ENCODE measurements around the gene SMIM33.

SMIM33 gene

DNA sequence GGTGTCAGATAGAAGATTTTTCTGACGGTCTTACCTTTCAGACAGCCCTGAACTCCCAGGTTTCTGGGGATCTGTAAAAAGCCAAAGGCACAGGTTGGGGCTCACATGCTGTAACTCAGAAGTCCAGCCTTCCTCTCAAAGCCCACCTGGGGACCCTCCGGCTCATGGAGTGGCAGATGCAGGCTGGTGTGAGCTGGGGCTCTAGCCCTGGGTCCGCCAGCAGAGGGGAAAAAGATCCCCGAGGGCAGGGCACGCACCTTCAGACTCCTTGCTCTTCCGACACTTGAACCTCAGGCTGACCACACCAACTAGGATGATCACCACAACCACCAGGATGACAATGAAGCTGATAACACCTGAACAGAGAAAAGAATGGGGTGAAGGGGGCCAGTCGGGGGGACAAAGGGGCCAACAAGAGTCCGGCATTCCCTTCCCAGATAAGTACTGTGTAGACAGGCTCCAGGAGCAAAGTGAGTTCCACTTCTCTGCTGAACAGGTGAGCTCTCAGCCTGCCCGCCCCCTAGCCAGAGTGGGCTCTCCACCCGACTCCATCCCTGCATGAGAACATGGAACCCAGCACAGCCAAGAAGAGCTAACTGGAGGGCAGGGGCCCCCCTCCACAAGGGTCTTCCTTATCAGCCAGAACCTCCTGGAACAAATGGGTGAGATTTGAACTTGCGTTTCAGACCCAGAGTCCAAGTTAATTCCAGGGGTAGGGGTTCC, 16.1 kb upstream of the SMIM33 start:
- no peak overlapping the region for H3K4me3 ChIP-seq (ENCODE audit: low read length)
- DNase-seq (ENCODE audit: low read depth, low spot score) = no peak

DNA sequence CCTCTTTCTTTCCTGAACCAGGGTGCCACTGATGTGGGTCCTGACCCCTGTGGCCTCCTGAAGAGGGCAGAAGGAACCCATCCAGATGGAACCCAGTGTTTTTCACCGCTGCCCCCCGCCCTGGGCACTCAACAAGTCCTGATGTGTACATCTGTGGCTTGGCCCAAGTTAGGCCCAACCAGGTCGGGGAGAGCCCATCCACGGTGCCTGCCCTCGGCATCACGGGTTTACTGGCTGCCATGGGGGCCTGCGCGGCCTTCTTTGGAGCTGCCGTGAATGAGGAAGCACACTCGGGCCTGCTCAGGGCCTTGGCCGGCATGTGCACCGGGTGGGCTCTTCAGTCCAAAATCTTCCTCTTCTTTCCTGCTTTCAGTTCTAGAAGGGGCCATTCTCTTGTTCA, 14.0 kb upstream of the SMIM33 start:
- no peak for DNase-seq (ENCODE audit: low read depth, low spot score)
- H3K4me3 ChIP-seq (ENCODE audit: low read length) = no peak overlapping the region

DNA sequence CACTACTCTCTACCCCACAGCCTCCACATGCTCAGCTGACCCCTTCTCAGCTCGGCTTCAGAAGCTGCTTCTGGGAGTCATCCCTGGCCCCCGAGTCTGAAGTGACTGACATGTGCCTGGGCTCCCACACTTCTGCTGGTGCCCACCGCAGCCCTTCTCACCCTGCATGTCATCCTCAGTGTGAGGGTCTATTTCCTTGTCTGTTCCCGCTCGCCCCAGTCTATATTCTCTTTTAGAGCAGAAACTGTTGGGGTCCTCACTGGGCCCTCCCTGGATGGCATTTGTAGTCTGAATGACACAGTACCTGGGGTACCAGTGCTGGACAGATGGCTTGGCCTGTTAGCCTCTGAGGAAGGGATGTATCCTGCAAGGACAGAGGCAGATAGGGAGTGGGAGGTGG, 13.6 kb upstream of the SMIM33 start:
- no peak for DNase-seq (ENCODE audit: low read depth, low spot score)
- H3K4me3 ChIP-seq (ENCODE audit: low read length) = no peak overlapping the region

DNA sequence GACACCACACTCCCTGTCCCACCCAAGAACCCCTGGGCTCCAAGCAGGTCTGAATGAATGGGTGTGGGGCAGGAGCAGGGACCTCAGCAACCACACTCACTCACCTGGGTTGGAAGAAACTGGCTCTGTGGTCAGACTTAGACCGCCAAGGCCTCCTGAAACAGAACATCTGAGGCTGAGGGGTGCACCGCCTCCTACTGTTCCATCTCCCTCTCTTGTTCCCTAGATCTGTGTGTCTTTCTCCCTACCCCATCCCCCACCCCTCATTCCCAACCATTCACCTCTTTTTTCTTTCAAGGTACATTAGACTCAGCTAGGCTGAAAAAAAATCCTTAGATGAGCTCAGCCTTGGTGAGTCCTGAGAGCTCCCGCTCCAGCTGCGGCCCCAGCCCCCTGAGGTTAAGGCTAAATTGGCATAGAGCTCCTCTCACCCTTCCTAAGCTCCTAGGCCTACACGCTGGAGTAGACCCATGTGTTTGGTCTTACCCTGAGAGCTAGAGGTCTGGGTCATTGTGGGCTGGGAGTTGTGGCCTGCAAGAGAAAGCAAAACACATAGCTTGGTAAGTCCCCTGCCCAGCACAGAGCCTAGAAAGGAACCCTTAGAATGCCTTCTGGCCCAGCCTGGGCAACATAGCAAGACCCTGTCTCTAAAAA, 13.0 kb upstream of the SMIM33 start:
- DNase-seq (ENCODE audit: low read depth, low spot score) = peak; percentile 47

DNA sequence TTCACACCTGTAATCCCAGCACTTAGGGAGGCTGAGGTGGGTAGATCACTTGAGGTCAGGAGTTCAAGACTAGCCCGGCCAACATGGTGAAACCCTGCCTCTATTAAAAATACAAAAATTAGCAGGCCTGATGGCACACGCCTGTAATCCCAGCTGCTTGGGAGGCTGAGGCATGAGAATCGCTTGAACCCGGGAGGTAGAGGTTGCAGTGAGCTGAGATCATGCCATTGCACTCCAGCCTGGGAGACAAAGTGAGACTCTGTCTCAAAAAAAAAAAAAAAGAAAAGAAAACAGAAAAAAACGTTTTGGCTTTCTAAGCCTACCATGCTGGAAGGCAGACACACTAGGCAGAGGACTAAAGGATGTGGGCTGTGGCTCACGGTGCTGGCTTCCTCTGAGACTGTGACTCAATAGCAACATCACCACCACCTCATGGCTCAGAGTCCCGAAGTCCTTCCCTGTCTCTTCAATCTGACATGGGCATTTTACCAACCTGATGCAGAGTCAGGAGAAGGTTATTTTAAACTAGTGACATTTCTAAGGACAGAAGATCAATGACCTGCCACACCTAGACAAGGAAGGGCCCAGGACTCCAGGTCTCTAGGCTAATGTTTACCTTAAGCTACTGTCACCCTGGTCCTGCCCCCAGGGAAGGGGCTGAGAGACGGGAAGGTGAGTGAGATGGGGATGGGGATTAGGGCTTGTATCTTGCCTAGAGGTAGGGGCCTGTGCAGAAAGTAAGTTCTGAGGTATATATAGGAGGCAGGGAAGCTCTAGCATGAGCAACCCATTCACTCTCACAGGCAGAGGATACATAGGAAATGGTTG, 12.0 kb upstream of the SMIM33 start:
- peak; percentile 96 for DNase-seq (ENCODE audit: low read depth, low spot score)
- peak overlapping the region; percentile 22 for H3K4me3 ChIP-seq (ENCODE audit: low read length)

More for the DNA sequence above, 13.0 kb upstream of the SMIM33 start:
- H3K4me3 ChIP-seq (ENCODE audit: low read length) = no peak overlapping the region

DNA sequence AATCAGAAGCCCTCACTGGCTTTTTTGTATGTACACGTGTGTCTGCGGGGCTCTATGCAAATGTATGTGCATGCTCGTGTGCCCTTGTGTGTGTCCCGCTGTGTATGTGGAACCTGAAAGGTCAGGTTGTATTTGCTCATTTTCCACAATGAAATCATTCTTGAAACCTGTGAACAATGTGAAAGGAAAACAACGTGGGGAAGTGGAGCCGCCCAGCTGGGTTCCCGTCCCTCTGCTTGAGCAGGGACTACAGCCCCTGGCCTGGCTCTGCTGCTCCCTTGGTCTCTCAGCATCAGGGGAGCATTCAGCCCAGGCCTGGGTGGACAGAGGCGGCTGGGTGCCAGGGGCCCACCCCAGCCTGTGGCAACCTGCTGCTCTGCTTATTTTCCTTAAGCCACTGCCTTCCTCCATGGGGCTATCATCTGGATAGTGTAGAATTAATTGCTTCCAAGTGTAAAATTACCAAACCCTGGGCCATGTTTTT, 11.3 kb upstream of the SMIM33 start:
- no peak for DNase-seq (ENCODE audit: low read depth, low spot score)
- H3K4me3 ChIP-seq (ENCODE audit: low read length) = no peak overlapping the region; the same call in 1 of the 2 replicates

DNA sequence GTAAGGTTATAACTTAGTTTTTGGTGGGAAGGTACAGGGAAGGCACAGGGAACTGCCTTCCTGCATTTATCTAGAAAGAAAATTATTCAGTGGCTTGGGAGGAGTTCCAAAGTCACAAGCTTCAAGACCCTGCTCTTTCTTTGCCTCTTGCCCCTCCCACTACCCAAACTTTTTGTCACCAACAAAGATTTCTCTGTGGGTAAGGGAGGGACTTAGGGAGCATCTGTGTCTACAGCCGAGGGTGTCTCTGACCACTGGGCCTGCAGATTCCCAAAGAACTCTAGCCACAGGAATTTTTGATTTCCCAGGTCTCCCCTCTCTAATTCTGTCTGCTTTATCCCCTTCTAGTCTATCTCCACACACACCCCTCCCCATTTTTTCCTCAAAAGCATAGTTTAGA, 10.3 kb upstream of the SMIM33 start:
- no peak for DNase-seq (ENCODE audit: low read depth, low spot score)
- H3K4me3 ChIP-seq (ENCODE audit: low read length) = no peak overlapping the region

DNA sequence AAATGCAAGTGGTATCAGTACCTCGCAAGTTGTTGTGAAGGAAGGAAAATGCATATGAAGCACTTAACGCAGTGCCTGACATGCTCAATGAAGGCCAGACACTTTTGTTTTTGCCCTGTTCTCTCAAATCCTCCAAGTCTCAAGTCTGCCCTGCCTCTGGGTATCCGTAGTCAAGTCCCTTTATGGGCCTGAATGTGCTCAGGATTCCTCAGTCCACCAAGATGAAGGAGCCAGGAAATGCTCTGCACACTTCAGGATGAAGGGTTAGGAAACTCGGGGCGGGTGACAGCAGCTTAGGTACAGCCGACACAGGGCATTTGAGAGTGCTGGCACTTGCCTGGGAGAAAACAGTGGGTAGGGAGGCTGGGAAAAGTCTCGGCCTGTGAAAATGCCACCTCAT, 9.6 kb upstream of the SMIM33 start:
- no peak for DNase-seq (ENCODE audit: low read depth, low spot score)
- no peak overlapping the region for H3K4me3 ChIP-seq (ENCODE audit: low read length)

DNA sequence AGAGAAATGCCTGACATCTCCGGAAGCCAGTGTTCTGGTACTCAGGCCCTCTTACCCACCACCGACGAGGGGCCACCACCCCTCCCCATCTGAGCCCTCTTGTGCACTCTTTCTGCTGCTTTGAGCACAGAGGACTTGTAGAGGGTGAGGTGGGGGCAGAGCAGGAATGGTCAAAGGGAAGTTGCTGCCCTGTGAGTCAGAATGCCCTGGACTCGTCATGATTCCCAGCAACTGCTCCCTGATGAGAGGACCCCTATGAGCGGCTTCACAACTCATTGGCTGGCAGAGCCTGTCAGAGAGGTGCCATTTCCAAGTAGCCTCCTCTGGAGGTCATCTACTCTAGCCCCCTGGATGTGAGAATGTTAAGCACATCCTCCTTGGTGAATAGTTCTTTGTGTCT, 9.1 kb upstream of the SMIM33 start:
- no peak for DNase-seq (ENCODE audit: low read depth, low spot score)

DNA sequence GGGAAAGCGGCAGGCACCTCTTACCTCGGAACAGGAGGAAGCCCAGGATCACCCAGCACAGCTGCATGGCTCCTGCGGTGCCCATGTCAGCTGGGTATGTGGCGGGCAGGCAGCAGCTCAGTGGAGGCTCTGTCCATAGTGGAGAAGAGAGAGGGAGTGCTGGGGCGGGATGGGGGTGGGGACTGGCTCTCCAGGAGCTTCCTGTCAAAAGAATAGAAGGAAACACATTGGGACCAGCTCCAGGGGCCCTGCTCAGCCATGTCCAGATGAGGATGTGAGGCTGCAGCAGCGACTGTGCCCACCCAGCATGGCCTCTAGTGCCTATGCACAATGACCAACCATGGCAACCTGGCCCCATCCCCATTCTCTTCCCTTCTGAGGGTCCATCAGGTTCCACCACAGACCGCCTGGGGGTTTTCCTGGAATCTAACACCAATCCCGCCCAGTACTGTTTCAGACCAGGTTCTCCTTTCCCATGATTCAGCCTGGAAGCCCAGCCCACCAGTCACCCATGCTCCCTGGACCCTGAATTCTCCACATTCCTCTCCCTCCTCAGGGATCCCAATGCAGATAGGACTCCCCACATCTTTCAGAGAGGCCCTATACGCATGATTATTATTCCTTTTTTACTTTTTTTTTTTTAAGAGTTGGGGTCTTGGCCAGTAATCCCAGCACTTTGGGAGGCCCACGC, 8.1 kb upstream of the SMIM33 start, which contains the start of gene ECSCR:
ECSCR (minus strand) TSS at position 158 of the 691 bp plus-strand sequence; CDS start at position 85, 73 bp downstream.
- no peak within 1 kb of the TSS for H3K4me3 ChIP-seq (ENCODE audit: low read length)
- DNase-seq (ENCODE audit: low read depth, low spot score) = no peak

More for the DNA sequence above, 9.1 kb upstream of the SMIM33 start:
- H3K4me3 ChIP-seq (ENCODE audit: low read length) = no peak overlapping the region

DNA sequence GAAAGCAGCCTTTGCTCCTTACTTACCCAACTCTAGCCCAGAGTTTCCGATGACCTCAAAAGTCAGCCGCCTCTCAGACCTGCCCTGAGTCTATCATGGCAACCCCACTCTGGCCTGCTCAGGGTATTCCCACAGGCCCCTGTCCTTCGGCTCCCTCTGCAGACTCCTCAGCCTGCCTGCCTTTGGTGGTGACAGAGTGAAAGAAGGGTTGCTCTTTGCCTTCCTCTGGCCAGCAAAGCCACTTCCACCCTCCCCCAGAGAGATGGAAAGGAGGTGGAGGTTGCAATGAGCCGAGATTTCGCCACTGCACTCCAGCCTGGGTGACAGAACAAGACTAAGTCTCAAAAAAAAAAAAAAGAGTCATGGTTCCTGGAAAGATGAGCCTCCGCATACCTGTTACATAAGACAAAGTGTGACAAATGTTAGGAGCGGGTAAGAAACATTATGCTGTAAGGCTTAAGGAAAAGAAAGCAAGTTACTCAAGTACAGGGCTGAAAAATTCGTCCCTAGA, 2.3 kb upstream of the SMIM33 start:
- H3K4me3 ChIP-seq (ENCODE audit: low read length) = no peak overlapping the region
- no peak for DNase-seq (ENCODE audit: low read depth, low spot score)

DNA sequence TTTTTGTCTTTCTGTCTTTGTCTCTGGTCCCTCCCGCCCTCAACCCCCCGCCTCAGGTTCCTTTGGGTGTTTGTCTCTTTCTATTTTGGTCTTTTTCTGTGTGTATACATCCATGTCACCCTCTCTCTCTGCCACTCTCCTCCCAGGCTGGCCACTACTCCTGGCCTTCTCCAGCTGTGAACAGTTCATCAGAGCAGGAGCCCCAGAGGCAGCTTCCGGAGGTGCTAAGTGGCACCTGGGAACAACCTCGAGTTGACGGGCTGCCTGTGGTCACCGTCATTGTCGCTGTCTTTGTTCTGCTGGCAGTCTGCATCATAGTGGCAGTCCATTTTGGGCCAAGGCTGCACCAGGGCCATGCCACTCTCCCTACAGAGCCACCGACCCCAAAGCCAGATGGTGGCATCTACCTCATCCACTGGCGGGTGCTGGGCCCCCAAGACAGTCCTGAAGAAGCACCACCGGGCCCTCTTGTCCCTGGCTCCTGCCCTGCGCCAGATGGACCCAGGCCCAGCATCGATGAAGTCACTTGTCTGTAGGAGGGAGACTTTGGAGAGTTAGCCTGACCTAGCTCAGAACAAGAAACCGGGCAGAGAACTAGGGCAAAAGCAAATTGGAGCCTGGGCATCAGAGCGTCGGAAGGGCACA, 1.7 kb downstream of the SMIM33 start:
- H3K4me3 ChIP-seq (ENCODE audit: low read length) = peak overlapping the region; percentile 57
- peak; percentile 65 for DNase-seq (ENCODE audit: low read depth, low spot score)

DNA sequence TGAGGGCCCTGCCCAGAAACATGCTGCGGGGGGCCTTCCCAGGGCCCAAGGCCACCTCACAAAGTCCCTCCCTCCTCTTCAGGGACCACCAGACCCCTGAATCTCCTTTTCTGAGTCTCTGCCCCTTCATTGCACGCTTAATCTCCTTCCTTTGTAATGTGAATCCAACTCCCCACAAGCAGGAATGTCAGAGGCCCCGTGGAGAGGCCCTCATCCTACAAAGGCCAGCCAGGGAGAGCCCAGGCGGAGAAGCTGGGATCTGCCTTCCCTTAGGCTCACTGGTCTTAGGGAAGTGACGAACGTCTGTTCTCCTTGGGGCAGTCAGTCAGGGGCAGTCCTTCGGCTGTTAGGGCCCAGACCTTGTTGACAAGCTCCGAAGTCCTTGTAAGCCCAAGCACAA, 2.3 kb downstream of the SMIM33 start:
- DNase-seq (ENCODE audit: low read depth, low spot score) = no peak
- no peak overlapping the region for H3K4me3 ChIP-seq (ENCODE audit: low read length)

DNA sequence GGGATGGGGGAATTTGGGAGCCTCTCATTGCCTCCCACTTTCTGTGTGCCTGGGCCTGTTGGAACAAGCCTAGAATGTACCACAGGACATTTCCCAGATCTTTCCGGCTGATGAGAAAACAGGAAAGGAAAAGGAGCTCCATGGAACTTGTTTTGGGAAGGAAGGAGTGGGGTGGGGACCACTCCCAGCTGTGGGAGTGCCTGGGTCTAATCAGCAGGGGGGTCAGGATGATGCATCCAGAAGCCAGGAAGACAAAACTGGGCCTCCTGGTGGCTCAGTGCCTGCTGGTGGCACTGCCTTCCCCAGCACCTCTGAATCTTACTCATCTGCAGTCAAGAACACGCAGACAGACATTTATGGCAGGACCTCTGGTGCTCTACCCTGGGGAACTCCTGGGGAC, 2.8 kb downstream of the SMIM33 start:
- no peak for DNase-seq (ENCODE audit: low read depth, low spot score)
- H3K4me3 ChIP-seq (ENCODE audit: low read length) = no peak overlapping the region

DNA sequence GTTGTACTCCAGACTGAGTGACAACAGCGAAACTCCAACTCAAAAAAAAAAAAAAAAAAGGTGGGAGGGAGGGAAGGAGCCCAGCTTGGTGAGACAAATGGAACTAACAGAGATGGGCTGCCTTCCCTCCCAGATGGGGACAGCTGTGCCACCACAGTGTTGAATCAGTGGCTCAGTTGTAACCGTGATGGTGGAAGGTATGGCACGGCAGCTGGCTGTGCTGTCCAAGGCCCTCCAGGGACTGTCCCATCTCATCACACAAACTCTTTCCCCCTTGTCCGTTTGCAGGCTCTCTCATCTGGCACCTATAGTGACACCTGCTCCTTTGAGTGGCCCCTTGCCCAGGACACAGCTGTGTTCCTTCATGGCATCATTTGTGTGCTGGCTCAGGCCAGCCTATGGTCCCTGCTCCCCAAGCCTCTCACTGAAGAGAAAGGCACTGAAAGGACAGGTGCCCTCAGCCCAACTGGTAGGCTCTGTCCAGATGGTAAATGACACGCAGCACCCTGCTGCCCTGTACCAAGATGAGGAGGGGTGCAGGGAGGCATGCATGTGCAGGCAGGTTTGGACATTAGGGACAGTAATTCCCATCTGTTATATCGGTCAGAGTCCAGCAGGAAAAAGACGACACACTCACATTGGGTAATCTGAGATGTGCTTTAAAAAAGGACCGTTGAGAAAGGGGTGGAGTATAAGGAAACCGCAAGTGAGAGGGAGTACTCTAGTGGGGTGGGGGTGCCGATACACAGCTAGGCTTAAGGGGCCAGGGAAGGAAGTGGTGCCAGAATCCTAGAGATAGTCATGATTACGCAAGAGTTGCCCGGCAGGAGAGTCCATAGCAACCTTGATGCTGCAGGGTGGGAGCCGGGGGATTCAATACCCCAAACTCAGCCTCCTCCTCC, 4.3 kb downstream of the SMIM33 start:
- peak overlapping the region; percentile 40 for H3K4me3 ChIP-seq (ENCODE audit: low read length)
- peak; percentile 90 for DNase-seq (ENCODE audit: low read depth, low spot score)

DNA sequence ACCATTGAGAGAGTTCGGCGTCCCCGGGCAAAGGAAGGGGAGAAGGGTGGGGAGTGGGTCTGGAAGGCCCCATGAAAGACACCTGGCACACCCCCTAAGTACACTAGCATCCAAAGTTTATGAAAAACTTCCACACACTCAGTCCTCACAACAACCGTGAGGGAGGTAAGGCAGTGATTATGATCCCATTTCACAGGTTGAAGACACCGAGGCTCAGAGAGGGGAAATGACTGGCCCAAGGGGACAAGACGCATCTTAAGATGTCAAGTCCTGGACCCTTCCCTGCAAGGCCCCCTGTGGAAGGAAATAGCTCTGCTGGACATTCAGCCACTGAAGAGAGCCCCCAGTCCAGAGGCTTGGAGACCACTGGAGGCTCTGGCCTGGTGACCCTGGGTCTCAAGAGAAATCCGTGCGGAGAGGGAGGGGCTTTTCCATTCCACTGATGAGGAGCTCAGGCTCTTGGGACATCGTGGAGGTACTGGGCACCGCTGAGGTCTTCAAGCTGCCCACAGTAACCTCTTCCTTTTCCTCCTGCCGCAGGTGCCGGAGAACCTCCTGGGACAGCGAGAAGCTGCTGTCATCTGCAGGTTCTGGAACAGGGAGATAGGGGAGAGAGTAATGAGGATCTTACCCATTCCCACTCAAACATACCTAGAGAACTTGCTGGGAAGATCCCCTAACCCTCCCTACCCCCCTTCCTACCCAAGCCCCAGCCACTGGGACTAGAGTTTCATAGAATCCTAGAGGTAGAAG, 5.2 kb downstream of the SMIM33 start:
- DNase-seq (ENCODE audit: low read depth, low spot score) = no peak
- H3K4me3 ChIP-seq (ENCODE audit: low read length) = peak overlapping the region; percentile 40; the same call in 1 of the 2 replicates

All from Jurkat, Clone E6-1 (cell line).